NT2/D1 (cell line): ENCODE results near the gene CCT7.

ENCODE experiments used
- DNase-seq: peaks from one replicate; pipeline ENCODE4 v3.0.0-alpha.2; 2011; ENCODE audit warnings: low read depth, low spot score
- H3K27me3 ChIP-seq: 2 replicates; pipeline ENCODE4 v1.6.0; 2011; ENCODE audit warnings: mild to moderate bottlenecking; ENCODE audit not compliant: insufficient read length, insufficient read depth
- H3K36me3 ChIP-seq: 2 replicates; pipeline ENCODE4 v1.6.1; 2011; ENCODE audit warnings: mild to moderate bottlenecking, low read length, mixed read lengths; ENCODE audit not compliant: insufficient read depth, insufficient read length
- H3K4me1 ChIP-seq: 2 replicates; pipeline ENCODE4 v1.5.1; 2011; ENCODE audit not compliant: insufficient read depth, insufficient read length
- H3K4me3 ChIP-seq: 2 replicates; pipeline ENCODE4 v1.5.1; 2011; ENCODE audit warnings: low read depth; ENCODE audit not compliant: insufficient read length
- H3K9ac ChIP-seq: 2 replicates; pipeline ENCODE4 v1.6.0; 2011; ENCODE audit warnings: low read depth; ENCODE audit not compliant: insufficient read length
- H3K9me3 ChIP-seq: 2 replicates; pipeline ENCODE4 v1.5.1; 2011; ENCODE audit warnings: mild to moderate bottlenecking, low read length; ENCODE audit not compliant: insufficient read depth
- SUZ12 ChIP-seq: IDR thresholded peaks from 2 replicates; pipeline ENCODE4 v1.6.1; 2011; ENCODE audit not compliant: insufficient read length, insufficient read depth; ENCODE audit errors: extremely low read depth
- YY1 ChIP-seq: IDR thresholded peaks from 2 replicates; pipeline ENCODE4 v1.6.1; 2011; ENCODE audit not compliant: insufficient read length, insufficient read depth
- ZNF274 ChIP-seq: IDR thresholded peaks from 2 replicates; pipeline ENCODE4 v1.6.1; 2011; ENCODE audit warnings: mild to moderate bottlenecking, low read depth, low read length

The CCT7 gene

DNA sequence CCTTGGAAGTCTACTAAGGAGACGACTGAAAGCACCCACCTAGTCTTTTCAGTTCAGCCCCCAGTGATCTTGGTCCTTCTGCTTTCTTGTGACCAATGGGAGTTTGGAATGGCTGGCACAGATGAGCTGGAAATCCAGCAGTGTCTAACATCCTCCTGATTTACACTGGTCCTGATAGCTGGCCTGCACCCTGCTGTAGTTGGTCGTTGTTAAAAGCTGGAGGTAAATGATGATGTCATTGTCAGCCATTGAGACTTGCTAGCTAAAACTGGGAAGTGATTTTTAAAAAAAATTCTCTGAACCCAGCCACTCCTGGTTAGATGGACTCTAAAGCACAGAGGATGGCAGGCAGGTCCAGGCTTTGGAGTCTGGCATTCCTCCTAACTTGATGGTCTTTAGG, 19.3 kb downstream of the CCT7 start:
- Histone ChIP-seq H3K9me3 (no peaks in the 10 kb centered on the region), H3K27me3 (no peaks in the 10 kb centered on the region), H3K4me3 (no peak overlapping the region), H3K4me1 (no peaks in the 10 kb centered on the region), H3K36me3 (peaks cover 65% of the 10 kb centered on the region), H3K9ac (no peak overlapping the region)
- TF ChIP-seq ZNF274 (no peak), YY1 (no peak), SUZ12 (no peak)
- no peak for DNase-seq

DNA sequence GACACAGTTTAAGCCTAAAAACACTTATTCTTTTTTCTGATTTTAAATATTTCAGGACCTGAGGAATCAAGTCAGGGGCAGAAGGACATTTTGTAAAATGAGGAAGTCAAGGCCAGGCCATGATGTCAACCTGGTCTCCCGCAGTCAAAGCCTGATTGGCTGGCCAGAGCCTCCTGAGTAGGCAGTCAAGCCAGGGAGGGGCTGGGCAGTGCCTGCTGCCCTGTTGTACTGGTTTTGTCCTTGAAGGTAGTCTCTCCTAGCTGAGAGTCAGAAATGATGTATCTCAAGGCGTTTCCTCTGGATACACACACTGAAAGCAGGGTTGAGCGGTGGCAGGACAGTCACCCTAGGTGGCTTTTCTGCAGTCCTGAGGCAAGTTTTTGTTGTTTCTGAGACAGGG, 19.8 kb downstream of the CCT7 start:
- Histone ChIP-seq H3K27me3 (no peaks in the 10 kb centered on the region), H3K9ac (no peak overlapping the region), H3K36me3 (peaks cover 60% of the 10 kb centered on the region), H3K4me1 (no peaks in the 10 kb centered on the region), H3K4me3 (no peak overlapping the region), H3K9me3 (no peaks in the 10 kb centered on the region)
- TF ChIP-seq SUZ12 (no peak), ZNF274 (no peak), YY1 (no peak)
- no peak for DNase-seq

DNA sequence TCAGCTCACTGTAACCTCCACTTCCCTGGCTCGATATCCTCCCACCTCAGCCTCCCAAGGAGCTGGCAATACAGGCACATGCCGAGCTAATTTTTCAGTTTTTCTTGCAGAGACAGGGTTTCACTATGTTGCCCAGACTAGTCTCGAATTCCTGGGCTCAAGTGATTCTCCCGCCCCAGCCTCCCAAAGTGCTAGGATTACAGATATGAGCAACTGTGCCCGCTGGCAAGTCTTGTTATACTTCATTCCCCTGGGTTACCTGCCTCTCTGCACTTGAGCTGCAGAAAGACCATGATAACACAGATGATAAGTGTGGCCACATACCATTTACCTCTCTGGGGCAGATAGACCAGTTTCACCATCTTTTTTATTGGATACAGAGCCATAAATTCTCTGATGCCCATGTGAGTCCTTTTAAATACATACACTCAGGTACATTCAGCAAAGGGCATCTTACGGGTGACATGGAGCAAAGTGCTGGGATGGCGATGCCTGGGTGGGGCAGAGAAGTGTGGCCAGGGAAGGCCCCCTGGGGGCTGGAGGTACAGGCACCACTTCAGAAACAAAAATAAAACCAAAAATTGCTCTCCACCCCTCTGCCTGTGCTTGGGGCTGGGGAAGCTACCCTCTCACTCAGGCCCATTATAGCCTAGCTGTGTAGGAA, 20.4 kb downstream of the CCT7 start:
- no peaks in the 10 kb centered on the region for H3K27me3 ChIP-seq
- no peak overlapping the region for H3K4me3 ChIP-seq
- H3K9me3 ChIP-seq, result no peaks in the 10 kb centered on the region
- TF ChIP-seq YY1 (no peak), ZNF274 (no peak), SUZ12 (no peak)
- no peak overlapping the region for H3K9ac ChIP-seq
- H3K4me1 ChIP-seq, result no peaks in the 10 kb centered on the region
- no peak for DNase-seq
- peaks cover 54% of the 10 kb centered on the region for H3K36me3 ChIP-seq

DNA sequence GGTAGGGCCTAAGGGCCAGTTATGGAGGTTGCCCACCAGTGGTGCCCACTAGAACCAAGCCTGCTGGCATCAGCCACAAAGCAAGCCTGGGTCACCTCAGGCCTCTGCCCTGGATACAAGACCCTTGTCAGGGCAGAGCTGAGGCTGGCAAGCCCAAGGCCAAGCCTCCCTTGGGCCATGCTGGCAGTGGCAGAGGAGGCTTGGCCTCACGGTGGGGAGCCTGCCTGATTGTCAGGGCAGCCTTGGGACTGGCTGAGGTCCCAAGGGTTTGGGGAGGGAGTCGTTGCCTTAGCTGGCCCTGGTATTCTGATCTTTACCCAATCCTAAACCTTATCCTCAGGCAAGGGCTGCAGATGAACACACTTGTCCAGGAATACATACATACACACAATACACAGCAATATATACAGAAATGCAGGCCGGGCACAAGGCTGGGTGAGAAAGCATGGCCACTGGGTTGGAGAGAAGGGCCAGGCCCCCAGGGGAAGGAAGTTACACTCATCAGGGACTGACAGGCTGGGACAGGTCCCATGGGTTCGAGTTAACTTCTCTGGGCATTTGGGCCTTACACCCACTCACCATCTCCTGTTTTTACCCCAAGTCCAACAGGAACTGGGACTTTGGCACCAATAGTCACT, 21.0 kb downstream of the CCT7 start:
- Histone ChIP-seq H3K4me3 (no peak overlapping the region), H3K9ac (no peak overlapping the region), H3K36me3 (peaks cover 48% of the 10 kb centered on the region), H3K9me3 (no peaks in the 10 kb centered on the region), H3K4me1 (no peaks in the 10 kb centered on the region), H3K27me3 (no peaks in the 10 kb centered on the region)
- no peak for DNase-seq
- TF ChIP-seq SUZ12 (no peak), ZNF274 (no peak), YY1 (no peak)

DNA sequence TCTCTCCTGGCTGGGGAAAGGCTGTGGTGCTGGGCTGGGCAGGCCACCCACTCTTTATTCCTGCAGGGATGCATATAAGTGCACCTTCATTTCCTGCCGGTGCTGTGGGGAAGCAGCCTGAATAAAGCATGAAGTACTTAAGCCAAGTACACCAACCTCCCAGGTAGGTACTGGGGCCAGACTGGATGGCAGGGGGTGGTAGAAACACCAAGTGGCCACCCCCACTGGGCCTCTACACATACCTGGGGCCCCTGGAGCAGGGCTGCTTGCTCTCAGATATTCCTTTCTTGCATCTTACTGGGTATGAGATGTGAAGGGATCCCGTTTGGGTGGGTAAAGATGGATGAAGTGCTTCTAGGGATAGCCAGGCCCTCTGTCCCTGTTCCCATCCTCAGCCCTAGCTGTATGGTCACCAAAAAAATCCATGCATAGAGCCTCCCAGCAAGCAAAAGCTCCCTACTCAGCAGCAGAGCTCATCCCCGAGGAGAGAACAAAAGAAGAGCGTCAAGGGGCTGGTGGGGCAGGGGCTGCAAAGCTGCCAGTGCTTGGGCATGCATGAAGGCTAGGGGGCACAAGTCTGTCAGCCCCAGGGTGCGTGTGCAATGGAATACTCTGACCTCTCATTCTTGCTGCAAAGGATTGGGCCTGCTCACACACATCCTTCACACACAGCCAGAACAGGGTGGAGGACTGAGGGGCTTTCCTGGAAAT, 22.0 kb downstream of the CCT7 start:
- H3K9ac ChIP-seq, result no peak overlapping the region
- peaks cover 39% of the 10 kb centered on the region for H3K36me3 ChIP-seq
- no peaks in the 10 kb centered on the region for H3K27me3 ChIP-seq
- H3K9me3 ChIP-seq, result no peaks in the 10 kb centered on the region
- DNase-seq, result no peak
- H3K4me1 ChIP-seq, result peaks cover 3% of the 10 kb centered on the region
- no peak for TF ChIP-seq SUZ12
- TF ChIP-seq YY1, result no peak
- TF ChIP-seq ZNF274, result no peak
- H3K4me3 ChIP-seq, result no peak overlapping the region

DNA sequence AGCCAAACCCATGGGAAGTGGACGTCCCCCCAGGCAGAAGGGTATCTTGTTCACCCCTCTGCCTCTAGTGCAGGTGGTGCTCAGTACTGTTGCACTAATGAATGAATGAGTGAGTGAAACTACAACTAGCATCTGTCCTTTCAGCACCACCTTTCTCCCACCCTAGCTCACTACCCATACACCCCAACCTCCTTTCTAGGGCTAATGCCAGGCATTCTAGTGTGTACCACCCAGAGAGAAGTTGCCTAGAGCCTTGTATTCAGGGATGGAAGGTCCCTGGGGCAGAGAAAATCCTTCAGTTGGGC, 22.5 kb downstream of the CCT7 start:
- Histone ChIP-seq H3K4me3 (no peak overlapping the region), H3K36me3 (peaks cover 34% of the 10 kb centered on the region), H3K9me3 (no peaks in the 10 kb centered on the region), H3K27me3 (no peaks in the 10 kb centered on the region), H3K4me1 (peaks cover 3% of the 10 kb centered on the region), H3K9ac (no peak overlapping the region)
- DNase-seq, result no peak
- TF ChIP-seq YY1 (no peak), SUZ12 (no peak), ZNF274 (no peak)

- no peak for DNase-seq
- H3K9me3 ChIP-seq, result no peaks in the 10 kb centered on the region
- H3K27me3 ChIP-seq, result no peaks in the 10 kb centered on the region
- no peak overlapping the region for H3K4me3 ChIP-seq
- H3K9ac ChIP-seq, result no peak overlapping the region
- H3K36me3 ChIP-seq, result peaks cover 30% of the 10 kb centered on the region
- no peak for TF ChIP-seq ZNF274
- peaks cover 3% of the 10 kb centered on the region for H3K4me1 ChIP-seq
These were observed 22.9 kb downstream of the CCT7 start for GRCh38 chr2:73257021-73257420.
